ENCODE results near the gene DEDD2.

The DEDD2 gene

DNA sequence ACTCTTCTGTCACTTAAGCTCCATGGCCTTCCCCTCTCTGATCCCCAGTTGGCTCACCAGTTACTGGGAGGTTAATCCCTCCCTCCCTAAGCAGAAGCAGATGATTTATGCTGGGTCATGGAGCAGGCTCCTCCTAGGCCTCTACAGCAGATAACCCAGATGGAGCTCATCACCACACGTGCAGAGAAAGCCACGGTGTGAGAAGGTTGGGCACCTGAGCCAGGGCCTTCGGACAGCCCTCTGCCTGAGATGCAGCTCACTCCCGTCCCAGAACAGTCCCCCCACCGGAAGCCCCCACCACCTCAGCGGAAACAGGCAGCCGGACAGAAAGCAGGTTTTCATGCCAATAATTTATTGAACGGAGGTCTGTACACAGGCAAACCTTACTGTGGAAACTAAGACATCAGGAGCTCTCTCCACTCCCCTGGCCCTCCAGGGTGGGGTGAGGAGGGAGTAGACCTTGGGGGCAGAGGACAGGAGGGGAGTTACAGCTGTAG lies 12.4 kb upstream of the DEDD2 start:
- no peak overlapping the region for H3K4me3 ChIP-seq (ENCODE audit: low read depth, low read length)

GRCh38 chr19:42229301-42229854 lies 11.9 kb upstream of the DEDD2 start:
- H3K4me3 ChIP-seq (ENCODE audit: low read depth, low read length), result no peak overlapping the region

DNA sequence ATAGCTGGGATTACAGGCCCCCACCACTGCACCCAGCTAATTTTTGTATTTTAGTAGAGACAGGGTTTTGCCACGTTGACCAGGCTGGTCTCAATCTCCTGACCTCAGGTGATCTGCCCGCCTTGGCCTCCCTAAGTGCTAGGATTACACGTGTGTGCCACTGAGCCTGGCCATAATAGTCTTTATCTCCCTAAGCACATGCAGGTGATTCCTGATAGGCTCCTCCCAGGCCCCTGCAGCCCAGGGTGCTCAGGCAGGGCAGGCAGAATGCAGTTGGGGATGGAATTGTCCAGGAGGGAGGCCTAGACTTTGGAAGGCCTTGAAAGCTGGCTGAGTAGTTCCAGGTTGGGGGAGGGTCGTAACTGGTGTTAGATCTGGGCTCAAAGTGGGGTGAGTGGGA lies 11.2 kb upstream of the DEDD2 start:
- H3K4me3 ChIP-seq (ENCODE audit: low read depth, low read length), result no peak overlapping the region

DNA sequence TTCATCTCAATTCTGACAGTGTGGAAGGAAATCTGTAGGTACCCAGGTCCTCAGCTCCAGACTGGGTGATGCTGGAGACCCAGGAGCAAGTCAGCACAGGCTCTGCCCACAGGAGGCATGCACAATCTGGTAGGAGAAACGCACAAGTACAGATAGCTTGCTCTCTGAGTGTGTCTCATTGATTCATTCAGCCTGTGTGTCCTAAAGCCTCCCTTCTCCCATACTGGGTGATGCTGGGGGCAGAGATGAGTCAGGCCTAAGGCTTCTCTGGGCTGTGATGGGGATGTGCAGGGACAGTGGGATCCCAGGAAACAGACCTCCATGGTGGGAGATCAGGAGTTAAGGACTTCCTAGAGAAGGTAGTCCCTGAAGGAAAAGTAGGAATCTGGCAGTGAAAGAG lies 9.4 kb upstream of the DEDD2 start:
- no peak overlapping the region for H3K4me3 ChIP-seq (ENCODE audit: low read depth, low read length)

DNA sequence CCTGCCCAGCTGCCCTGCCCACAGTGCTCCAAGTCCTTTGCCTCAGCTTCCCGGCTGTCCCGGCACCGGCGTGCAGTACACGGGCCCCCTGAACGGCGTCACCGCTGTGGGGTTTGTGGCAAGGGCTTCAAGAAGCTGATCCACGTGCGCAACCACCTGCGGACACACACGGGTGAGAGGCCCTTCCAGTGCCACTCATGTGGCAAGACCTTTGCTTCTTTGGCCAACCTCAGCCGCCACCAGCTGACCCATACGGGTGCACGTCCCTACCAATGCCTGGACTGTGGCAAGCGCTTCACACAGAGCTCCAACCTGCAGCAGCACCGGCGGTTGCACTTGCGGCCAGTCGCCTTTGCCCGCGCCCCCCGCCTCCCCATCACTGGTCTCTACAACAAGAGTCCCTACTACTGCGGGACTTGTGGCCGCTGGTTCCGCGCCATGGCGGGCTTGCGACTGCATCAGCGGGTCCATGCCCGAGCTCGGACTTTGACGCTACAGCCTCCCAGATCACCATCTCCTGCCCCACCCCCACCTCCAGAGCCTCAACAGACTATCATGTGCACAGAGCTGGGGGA lies 8.3 kb upstream of the DEDD2 start:
- no peak overlapping the region for H3K4me3 ChIP-seq (ENCODE audit: low read depth, low read length)

- no peak overlapping the region for H3K4me3 ChIP-seq (ENCODE audit: low read depth, low read length)
These were observed 7.7 kb upstream of the DEDD2 start for GRCh38 chr19:42224940-42225717.

GRCh38 chr19:42220751-42221097 lies 3.2 kb upstream of the DEDD2 start:
- peak overlapping the region; percentile 89 for H3K4me3 ChIP-seq (ENCODE audit: low read depth, low read length)

DNA sequence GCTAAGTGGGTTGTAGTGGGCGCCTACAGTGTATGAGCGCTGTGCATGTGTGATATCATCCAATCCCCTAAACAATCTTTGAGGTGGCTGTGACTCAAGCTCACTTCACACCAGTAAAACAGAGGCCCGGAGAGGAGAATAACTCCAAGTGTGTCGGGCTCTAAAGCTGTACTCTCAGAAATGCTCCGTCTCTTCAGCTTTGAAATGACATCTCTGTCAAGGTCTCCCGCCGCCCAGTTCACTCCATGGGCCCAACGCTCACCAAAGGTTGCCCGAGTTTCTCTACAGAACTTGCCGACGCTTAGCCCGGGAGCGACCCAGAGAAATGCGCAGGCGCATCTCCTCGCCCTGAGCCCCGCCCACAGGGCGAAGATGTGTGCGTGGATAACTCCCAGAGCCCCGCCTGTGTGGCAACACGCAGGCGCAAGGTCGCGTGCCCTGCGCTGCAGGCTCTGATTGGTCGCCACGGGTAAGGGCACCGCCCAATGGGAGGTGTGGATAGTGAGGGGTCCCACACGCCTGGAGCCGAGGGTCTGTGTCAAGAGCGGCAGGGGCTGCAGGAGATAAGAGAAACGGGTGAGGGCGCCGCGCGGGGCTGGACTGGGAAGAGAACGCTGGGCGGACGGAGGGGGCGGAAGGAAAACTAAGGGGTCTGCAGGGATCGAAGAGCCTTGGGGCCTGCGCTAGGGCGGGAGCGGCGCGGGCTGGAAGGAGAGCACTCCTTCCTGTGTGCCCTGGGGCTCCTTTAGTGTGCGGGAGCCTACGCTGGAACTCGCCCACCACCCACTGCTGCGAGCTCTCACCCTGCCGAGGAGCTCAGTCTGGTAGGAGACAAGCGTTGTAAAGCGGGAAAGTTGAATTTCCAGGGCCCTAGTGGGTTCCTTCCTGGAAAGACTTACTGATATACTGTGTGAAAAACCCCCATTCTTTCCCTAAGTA lies 2.6 kb upstream of the DEDD2 start, which contains the start of gene ZNF526:
Gene ZNF526, plus strand, starts transcription at position 501 of the 939 bp plus-strand sequence. CDS start 4,092 bp downstream, outside the sequence.
- peak within 1 kb of the TSS; percentile 89 for H3K4me3 ChIP-seq (ENCODE audit: low read depth, low read length)

- H3K4me3 ChIP-seq (ENCODE audit: low read depth, low read length), result peak overlapping the region; percentile 62
These were observed 591 bp downstream of the DEDD2 start for GRCh38 chr19:42216653-42217519.

GRCh38 chr19:42214810-42215485 lies 2.5 kb downstream of the DEDD2 start:
- H3K4me3 ChIP-seq (ENCODE audit: low read depth, low read length), result no peak overlapping the region

DNA sequence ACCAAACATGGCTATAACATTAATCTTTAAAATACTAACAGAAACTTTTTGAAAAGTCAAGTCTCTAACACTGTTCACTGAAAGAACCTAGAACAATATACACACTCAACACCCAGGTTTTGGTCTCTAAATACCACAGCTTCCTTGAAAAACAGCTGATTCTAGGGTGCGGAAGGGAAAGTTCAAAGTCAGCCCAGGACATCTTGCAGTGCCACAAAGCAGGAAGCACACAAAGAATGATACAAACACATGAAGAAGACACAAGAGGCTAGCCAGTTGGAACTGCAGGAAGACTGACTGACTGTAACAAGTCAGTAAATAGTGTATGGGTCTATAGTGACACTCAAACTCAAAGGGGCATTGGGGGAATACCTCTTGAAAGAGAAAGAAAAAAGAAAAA lies 4.6 kb downstream of the DEDD2 start:
- H3K4me3 ChIP-seq (ENCODE audit: low read depth, low read length), result no peak overlapping the region

DNA sequence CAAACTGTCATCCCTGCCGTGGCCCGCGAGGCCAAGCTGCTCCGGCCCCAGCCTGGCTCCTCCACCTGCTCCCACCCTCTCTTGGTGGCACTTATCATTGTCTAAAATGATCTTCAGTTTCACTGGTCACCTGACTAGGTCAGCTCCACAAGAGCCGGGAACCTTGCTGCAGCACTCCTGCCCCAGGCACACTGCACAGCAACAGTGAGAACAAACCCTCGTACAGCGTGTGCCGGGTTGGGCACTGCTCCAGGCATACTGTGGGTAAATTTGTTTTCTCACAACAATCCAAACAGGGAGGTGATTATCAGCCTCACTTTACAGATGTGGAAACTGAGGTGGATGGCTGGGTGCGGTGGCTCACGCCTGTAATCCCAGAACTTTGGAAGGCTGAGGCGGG lies 8.9 kb downstream of the DEDD2 start:
- H3K4me3 ChIP-seq (ENCODE audit: low read depth, low read length), result no peak overlapping the region

GRCh38 chr19:42207767-42208271 lies 9.7 kb downstream of the DEDD2 start:
- H3K4me3 ChIP-seq (ENCODE audit: low read depth, low read length), result no peak overlapping the region

DNA sequence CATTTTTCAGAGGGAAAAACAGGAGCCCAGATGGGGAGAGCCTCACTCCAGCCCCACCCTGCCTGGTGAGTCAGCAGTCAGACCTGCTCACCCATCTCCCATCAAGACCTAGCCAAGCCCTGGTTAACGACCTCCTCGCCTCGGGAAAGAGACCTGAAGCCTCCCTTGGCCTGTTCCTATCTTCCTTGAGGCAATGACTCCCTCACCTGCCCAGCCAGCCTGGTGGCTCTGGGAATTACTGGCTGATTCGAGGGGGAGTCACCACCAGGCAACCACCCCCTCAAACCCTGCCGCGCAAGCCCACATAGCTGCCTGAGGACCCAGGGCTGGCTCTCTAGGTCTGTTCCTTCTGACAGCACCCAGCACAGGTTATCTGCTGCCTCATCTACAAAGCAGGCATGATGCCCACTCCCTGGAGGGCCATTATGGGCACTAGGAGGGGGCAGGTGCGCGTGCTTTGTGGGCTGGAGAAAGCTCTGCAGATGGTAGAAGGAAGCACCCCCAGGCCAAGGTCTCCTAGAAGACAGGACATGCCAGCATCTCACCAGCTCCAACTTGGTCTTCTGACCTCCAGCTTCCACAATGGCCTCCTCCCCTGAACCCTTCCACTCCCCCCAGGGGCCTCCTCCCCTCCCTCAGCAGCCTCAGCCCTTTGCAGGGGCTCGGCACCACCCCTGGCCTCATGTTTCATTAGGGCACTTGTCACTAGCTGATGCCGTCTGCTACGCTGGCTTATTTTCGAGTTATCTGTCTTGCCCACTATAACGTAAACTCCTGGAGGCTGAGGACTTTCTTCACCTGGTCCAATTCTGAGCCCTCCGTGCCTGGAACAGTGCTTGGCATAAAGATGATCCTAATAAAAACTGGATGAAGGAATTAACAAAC lies 10.4 kb downstream of the DEDD2 start:
- no peak overlapping the region for H3K4me3 ChIP-seq (ENCODE audit: low read depth, low read length)

GRCh38 chr19:42204664-42205063 lies 12.8 kb downstream of the DEDD2 start:
- no peak overlapping the region for H3K4me3 ChIP-seq (ENCODE audit: low read depth, low read length)

DNA sequence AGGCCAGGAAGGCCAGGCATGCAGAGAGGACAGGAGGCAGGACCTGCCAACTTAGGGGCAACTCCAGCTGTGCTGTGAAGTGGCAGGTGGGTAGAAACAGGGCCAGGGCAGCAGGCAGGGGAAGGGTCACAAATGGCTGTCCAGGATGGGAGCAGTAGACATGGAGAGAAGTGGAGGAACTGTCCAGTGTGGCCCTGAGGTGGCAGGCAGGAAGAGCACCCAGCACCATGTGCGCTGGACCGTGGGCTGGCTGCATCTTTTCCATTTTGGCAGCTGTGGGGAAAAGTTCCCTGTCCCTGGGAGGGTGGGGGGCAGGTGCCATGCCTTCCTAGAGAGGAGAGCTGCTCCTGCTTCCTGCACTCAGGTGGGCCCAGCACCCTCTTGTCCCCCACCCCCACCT lies 13.8 kb downstream of the DEDD2 start:
- H3K4me3 ChIP-seq (ENCODE audit: low read depth, low read length), result no peak overlapping the region

GRCh38 chr19:42202290-42202880 lies 15.1 kb downstream of the DEDD2 start:
- no peak overlapping the region for H3K4me3 ChIP-seq (ENCODE audit: low read depth, low read length)
